Type B pancreatic cell (in vitro differentiated cells): ENCODE data around the gene MRPL28. TPM values are rescaled to one million over a fixed set of nuclear protein-coding genes. Genes with fewer than 3 reads are reported as not detected.

ENCODE experiments used
- DNase-seq: peaks from one replicate; pipeline ENCODE4 v3.0.0; 2021; ENCODE audit warnings: mixed read lengths; ENCODE audit not compliant: unreplicated experiment; ENCODE audit errors: extremely low spot score
- H3K27ac Mint-ChIP-seq: 2 replicates; pipeline ENCODE4 v1.8.0; 2021; ENCODE audit warnings: mild to moderate bottlenecking, mixed read lengths
- H3K27me3 Mint-ChIP-seq: 2 replicates; pipeline ENCODE4 v1.8.0; 2021; ENCODE audit warnings: mixed read lengths
- H3K36me3 Mint-ChIP-seq: 2 replicates; pipeline ENCODE4 v1.8.0; 2021; ENCODE audit warnings: mixed read lengths
- H3K4me1 Mint-ChIP-seq: one replicate; pipeline ENCODE4 v1.8.0; 2021; ENCODE audit warnings: mixed read lengths; ENCODE audit not compliant: unreplicated experiment
- H3K4me3 Mint-ChIP-seq: 2 replicates; pipeline ENCODE4 v1.8.0; 2021; ENCODE audit warnings: mild to moderate bottlenecking, mixed read lengths
- H3K9me3 Mint-ChIP-seq: 2 replicates; pipeline ENCODE4 v1.8.0; 2021; ENCODE audit warnings: mixed read lengths
- CTCF ChIP-seq: fragments of 200-600 bp; sonication (generic); conservative IDR thresholded peaks from 2 replicates; pipeline ENCODE4 v1.5.0; 2021; ENCODE audit warnings: antibody characterized with exemption, mild to moderate bottlenecking
- total RNA-seq: library from RNA; stranded (reverse); gene quantifications from 2 replicates; pipeline ENCODE4 v1.2.1, GENCODE V29; 2021; ENCODE audit warnings: low replicate concordance

The MRPL28 gene
- total RNA-seq, 1 donor from 2014 or later = 75.3 TPM

- H3K9me3 Mint-ChIP-seq = no peaks in the 10 kb centered on the region
- no peak for TF ChIP-seq CTCF
- no peak for DNase-seq
- no peaks in the 10 kb centered on the region for H3K36me3 Mint-ChIP-seq
- peaks cover 3% of the 10 kb centered on the region for H3K27me3 Mint-ChIP-seq
- H3K4me1 Mint-ChIP-seq = peaks cover 6% of the 10 kb centered on the region
- H3K27ac Mint-ChIP-seq = no peak overlapping the region
- H3K4me3 Mint-ChIP-seq = no peak overlapping the region
These were observed 9.5 kb downstream of the MRPL28 start for GRCh38 chr16:360698-361336.

- no peak overlapping the region for H3K27ac Mint-ChIP-seq
- H3K27me3 Mint-ChIP-seq = peaks cover 3% of the 10 kb centered on the region
- H3K36me3 Mint-ChIP-seq = no peaks in the 10 kb centered on the region
- no peak for TF ChIP-seq CTCF
- no peak overlapping the region for H3K4me3 Mint-ChIP-seq
- H3K4me1 Mint-ChIP-seq = peaks cover 6% of the 10 kb centered on the region
- DNase-seq = no peak
- H3K9me3 Mint-ChIP-seq = no peaks in the 10 kb centered on the region
These were observed 10.3 kb downstream of the MRPL28 start for GRCh38 chr16:359871-360697.

GRCh38 chr16:359067-359763, 11.1 kb downstream of the MRPL28 start:
- Mint-ChIP-seq H3K27ac (no peak overlapping the region), H3K9me3 (no peaks in the 10 kb centered on the region), H3K36me3 (no peaks in the 10 kb centered on the region), H3K27me3 (peaks cover 3% of the 10 kb centered on the region), H3K4me1 (peaks cover 6% of the 10 kb centered on the region), H3K4me3 (no peak overlapping the region)
- DNase-seq = no peak
- no peak for TF ChIP-seq CTCF

- no peaks in the 10 kb centered on the region for H3K4me1 Mint-ChIP-seq
- H3K9me3 Mint-ChIP-seq = no peaks in the 10 kb centered on the region
- H3K27me3 Mint-ChIP-seq = no peaks in the 10 kb centered on the region
- no peak overlapping the region for H3K4me3 Mint-ChIP-seq
- H3K27ac Mint-ChIP-seq = no peak overlapping the region
- H3K36me3 Mint-ChIP-seq = no peaks in the 10 kb centered on the region
- no peak for DNase-seq
- no peak for TF ChIP-seq CTCF
These were observed 13.6 kb downstream of the MRPL28 start for GRCh38 chr16:356741-357140.

GRCh38 chr16:354971-355461, 15.3 kb downstream of the MRPL28 start:
- peaks cover 6% of the 10 kb centered on the region for H3K4me1 Mint-ChIP-seq
- H3K9me3 Mint-ChIP-seq = no peaks in the 10 kb centered on the region
- TF ChIP-seq CTCF = no peak
- H3K4me3 Mint-ChIP-seq = no peak overlapping the region
- peaks cover 6% of the 10 kb centered on the region for H3K36me3 Mint-ChIP-seq
- no peak for DNase-seq
- H3K27me3 Mint-ChIP-seq = no peaks in the 10 kb centered on the region
- no peak overlapping the region for H3K27ac Mint-ChIP-seq
